Measurements from ENCODE around the gene LIN28A. TPM values are rescaled to one million over a fixed set of nuclear protein-coding genes. Genes with fewer than 3 reads are reported as not detected.

The LIN28A gene
- total and polyA plus RNA-seq, 10 of the 15 experiments (the other 5 are each of a cell fraction or from before 2014, with no cell fraction given): 0.13 to 0.59 (median 0.30) TPM; not detected in 7

- FAIRE-seq (no peak), ATAC-seq (peak; percentile 29), DNase-seq (ENCODE audit: low read depth, low spot score) (no peak)
- intact Hi-C loops (cut with micrococcal nuclease; ENCODE audit: unreplicated experiment) (loop anchor here (2.0 to 10.0 kb wide), 2 partner anchors 53 to 77 kb away; partner anchors contain the start of gene LIN28A), in situ Hi-C loops (cut with MboI) (no loop called here)
- CTCF ChIA-PET: interaction anchor here (0.6 to 5.6 kb wide), 12 partner anchors 12 to 235 kb away, joined by 3 to 89 read pairs (median 3); partner anchors contain the start of gene ZNF683
- no peak overlapping the region for H3K4me3 ChIP-seq
- RAD21 ChIA-PET (ENCODE audit: unreplicated experiment): interaction anchor here (1.3 to 4.1 kb wide), 3 partner anchors 43 to 77 kb away, joined by 3 to 29 read pairs (median 9); partner anchors contain the start of gene CD52
- WGBS (ENCODE audit: insufficient coverage, insufficient replicate concordance, low lambda C conversion rate, missing lambda C conversion rate): 68% methylated on average over 12 of the region's 12 CpGs
- H3K27ac ChIP-seq (ENCODE audit: control insufficient read depth, insufficient read depth): no peak overlapping the region
- H3K9ac ChIP-seq (ENCODE audit: control insufficient read depth, insufficient read depth, low read length): no peak overlapping the region
- POLR2A ChIA-PET: no interaction called here
- SMC1A ChIA-PET (ENCODE audit: uncharacterized antibody, unreplicated experiment): interaction anchor here (2.1 kb wide), 1 partner anchor 77 kb away, joined by 17 read pairs; no protein-coding TSS in a partner anchor
- no peak overlapping the region for H3K4me2 ChIP-seq (ENCODE audit: control insufficient read depth, insufficient read depth)
- no peaks in the 10 kb centered on the region for H3K36me3 ChIP-seq (ENCODE audit: control insufficient read depth in 2 of 2, insufficient read depth in 2 of 2, low read length in 1 of 2)
- no peaks in the 10 kb centered on the region for H4K20me1 ChIP-seq (ENCODE audit: control insufficient read depth, insufficient read depth)
- no peaks in the 10 kb centered on the region for H3K9me3 ChIP-seq (replicated peaks; ENCODE audit: control insufficient read depth, insufficient read depth, low read length)
- H3K4me1 ChIP-seq (ENCODE audit: control insufficient read depth, insufficient read depth, low read length): no peaks in the 10 kb centered on the region; the same call in 1 of the 2 replicates
- H3K79me2 ChIP-seq (ENCODE audit: control insufficient read depth, insufficient read depth, low read length): no peaks in the 10 kb centered on the region
- no TSS peak for BruUV-seq (replicated peaks)
- H2AFZ ChIP-seq (ENCODE audit: control insufficient read depth, low read depth, low read length): no peak overlapping the region
- peaks cover 4 to 5% of the 10 kb centered on the region in 2 experiments; a peak in 3 of 4 replicates for H3K27me3 ChIP-seq (replicated peaks in 1 of 2; ENCODE audit: control insufficient read depth in 2 of 2, insufficient read depth in 2 of 2, low read length in 1 of 2)
- TF ChIP-seq CREM (IDR thresholded peaks at IDR 0.05; ENCODE audit: low read depth): no peak
- no peak for TF ChIP-seq KLF5 (IDR thresholded peaks at IDR 0.05; ENCODE audit: partially characterized antibody)
- no peak for TF ChIP-seq E2F8 (IDR thresholded peaks at IDR 0.05; ENCODE audit: low read depth, partially characterized antibody)
- TF ChIP-seq MEF2B (IDR thresholded peaks at IDR 0.05; ENCODE audit: partially characterized antibody, poor library complexity, severe bottlenecking): no peak
- no peak for TF ChIP-seq NFXL1 (IDR thresholded peaks at IDR 0.05; ENCODE audit: borderline replicate concordance)
- no peak for TF ChIP-seq ATF7 (IDR thresholded peaks at IDR 0.05; ENCODE audit: low read depth)
- TF ChIP-seq JUNB (IDR thresholded peaks at IDR 0.05): no peak
- TF ChIP-seq GATAD2B (conservative IDR thresholded peaks at IDR 0.05; ENCODE audit: low read depth): no peak
- no peak for TF ChIP-seq SIX5 (IDR thresholded peaks at IDR 0.05; ENCODE audit: low read depth, low read length, severe bottlenecking)
- TF ChIP-seq FOXM1 (IDR thresholded peaks at IDR 0.05; ENCODE audit: low read depth, low read length): no peak
- no peak for TF ChIP-seq PML (IDR thresholded peaks at IDR 0.05; ENCODE audit: low read length)
- TF ChIP-seq ZNF384 (IDR thresholded peaks at IDR 0.05; ENCODE audit: borderline replicate concordance, low read depth, low read length): no peak
- TF ChIP-seq, protein P1, sequence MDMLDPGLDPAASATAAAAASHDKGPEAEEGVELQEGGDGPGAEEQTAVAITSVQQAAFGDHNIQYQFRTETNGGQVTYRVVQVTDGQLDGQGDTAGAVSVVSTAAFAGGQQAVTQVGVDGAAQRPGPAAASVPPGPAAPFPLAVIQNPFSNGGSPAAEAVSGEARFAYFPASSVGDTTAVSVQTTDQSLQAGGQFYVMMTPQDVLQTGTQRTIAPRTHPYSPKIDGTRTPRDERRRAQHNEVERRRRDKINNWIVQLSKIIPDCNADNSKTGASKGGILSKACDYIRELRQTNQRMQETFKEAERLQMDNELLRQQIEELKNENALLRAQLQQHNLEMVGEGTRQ (IDR thresholded peaks at IDR 0.05; ENCODE audit: borderline replicate concordance, low read depth, low read length): no peak
- no peak for TF ChIP-seq MTA3 (IDR thresholded peaks at IDR 0.05; ENCODE audit: borderline replicate concordance, low read length)
- TF ChIP-seq SPI1 (IDR thresholded peaks at IDR 0.05; ENCODE audit: borderline replicate concordance, insufficient read depth, low read depth, low read length): no peak
- TF ChIP-seq, protein P2, sequence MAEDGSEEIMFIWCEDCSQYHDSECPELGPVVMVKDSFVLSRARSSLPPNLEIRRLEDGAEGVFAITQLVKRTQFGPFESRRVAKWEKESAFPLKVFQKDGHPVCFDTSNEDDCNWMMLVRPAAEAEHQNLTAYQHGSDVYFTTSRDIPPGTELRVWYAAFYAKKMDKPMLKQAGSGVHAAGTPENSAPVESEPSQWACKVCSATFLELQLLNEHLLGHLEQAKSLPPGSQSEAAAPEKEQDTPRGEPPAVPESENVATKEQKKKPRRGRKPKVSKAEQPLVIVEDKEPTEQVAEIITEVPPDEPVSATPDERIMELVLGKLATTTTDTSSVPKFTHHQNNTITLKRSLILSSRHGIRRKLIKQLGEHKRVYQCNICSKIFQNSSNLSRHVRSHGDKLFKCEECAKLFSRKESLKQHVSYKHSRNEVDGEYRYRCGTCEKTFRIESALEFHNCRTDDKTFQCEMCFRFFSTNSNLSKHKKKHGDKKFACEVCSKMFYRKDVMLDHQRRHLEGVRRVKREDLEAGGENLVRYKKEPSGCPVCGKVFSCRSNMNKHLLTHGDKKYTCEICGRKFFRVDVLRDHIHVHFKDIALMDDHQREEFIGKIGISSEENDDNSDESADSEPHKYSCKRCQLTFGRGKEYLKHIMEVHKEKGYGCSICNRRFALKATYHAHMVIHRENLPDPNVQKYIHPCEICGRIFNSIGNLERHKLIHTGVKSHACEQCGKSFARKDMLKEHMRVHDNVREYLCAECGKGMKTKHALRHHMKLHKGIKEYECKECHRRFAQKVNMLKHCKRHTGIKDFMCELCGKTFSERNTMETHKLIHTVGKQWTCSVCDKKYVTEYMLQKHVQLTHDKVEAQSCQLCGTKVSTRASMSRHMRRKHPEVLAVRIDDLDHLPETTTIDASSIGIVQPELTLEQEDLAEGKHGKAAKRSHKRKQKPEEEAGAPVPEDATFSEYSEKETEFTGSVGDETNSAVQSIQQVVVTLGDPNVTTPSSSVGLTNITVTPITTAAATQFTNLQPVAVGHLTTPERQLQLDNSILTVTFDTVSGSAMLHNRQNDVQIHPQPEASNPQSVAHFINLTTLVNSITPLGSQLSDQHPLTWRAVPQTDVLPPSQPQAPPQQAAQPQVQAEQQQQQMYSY (CRISPR knock-in tag; IDR thresholded peaks at IDR 0.05): no peak
- no peak for TF ChIP-seq CHD1 (IDR thresholded peaks at IDR 0.05; ENCODE audit: low read depth, low read length)
- no peak for TF ChIP-seq CREB1 (IDR thresholded peaks at IDR 0.05; ENCODE audit: low read depth)
These were observed 49.0 kb upstream of the LIN28A start for GRCh38 chr1:26361605-26362122.
